ENCODE results near the gene S100A9.

S100A9 gene

GRCh38 chr1:153361480-153362109, 3.9 kb downstream of the S100A9 start:
- no peak for DNase-seq

- no peak for DNase-seq
Observed at GRCh38 chr1:153362187-153362775, 4.6 kb downstream of the S100A9 start.

- DNase-seq, result no peak
Observed at GRCh38 chr1:153363641-153364040, 6.0 kb downstream of the S100A9 start.

GRCh38 chr1:153364156-153364555, 6.5 kb downstream of the S100A9 start:
- no peak for DNase-seq

GRCh38 chr1:153364766-153365666, 7.4 kb downstream of the S100A9 start:
- DNase-seq, result no peak

DNA sequence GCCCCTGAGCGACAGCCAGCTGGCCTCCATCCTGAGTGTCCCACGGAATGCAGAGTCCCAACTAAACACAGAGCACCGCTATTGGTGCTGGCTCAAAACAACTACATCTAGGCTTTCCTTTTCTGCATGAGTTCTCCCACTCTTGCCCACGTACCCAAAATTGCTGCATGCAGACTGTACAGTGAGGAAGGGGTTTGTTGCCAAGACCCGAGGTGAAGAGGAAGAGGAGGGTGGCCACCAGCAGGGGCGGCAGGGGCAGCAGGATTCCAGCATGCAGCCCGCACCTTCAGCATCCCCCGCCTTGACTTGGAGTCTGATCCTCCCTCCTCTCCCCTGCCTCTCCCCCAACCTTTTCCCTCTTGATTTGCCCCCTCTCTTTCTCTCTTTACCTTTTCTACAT, 8.0 kb downstream of the S100A9 start:
- no peak for DNase-seq

DNA sequence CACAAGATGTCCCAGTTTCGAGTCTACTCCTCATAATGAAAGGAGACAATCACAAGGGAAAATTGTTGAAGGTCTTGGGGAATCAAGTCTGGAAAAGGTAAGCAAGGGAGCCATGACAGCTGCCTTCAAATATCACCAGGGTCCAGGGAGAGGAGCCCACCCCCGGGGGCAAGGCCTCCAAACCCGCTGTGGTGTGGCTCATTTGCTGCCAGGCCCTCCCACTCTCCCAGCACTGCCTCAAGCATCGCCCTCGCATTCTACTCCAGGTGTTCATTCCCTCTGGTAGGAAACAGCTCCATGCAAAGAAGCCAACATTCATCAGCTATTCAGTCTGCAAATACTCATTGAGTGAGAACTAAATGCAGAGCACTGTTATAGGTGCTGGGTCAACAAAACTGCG, 8.6 kb downstream of the S100A9 start:
- DNase-seq, result no peak

DNA sequence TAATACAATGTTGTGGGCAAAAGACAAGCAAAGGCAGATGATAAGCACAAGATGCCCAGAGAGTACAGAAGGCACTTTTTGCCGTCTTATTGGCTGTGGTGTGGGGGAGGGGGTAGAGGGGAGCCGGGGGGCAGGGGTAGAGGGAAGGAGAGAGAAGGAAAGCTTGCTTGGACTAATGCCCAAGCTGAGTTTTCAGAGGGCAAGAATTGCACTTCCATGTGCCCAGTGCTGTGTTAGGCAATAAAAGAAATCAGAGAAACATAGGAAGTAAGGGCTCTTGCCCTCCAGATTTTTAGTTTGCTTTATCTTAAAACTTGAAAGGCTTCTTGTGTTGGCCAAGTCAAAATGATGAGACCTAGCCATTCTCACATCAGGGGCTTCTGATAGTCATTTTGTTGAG, 9.4 kb downstream of the S100A9 start:
- DNase-seq, result no peak

DNA sequence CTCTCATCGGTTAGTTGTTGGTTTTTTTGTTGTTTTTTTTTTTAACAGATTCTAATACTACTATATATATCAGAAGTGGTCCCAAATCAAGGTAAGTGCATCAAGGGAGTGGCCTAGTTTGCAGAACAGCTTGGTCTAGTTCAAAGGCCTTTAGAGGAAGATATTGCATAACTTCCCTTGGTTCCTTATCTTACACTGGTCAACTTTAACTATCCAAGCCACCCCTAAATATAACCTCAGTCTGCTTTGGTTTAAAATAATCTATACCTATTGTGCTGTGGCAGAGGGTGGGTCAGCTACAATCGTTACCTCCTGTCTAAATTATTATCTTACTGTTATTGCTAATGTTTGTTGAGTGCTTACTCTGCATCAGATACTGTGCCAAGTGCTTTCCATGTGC, 10.8 kb downstream of the S100A9 start:
- DNase-seq, result no peak

DNA sequence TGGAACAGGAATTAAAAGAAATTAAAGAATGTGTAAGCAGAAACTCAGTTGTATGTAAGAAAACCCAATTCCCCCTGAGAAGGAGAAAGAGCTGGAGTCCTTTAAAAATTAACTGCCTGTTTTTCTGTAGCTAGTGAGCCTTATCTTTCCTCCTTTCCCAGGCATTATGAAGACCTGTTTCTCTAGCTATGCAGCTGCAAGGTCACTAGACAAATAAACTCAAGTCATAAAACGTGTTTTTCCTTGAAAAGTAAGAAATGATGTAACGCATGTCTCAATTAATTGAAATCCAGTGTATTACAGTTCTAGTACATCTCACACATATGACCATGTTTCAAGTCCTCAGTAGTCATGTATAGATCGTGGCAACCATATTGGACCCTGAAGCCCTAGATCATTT, 12.5 kb downstream of the S100A9 start:
- DNase-seq, result no peak

DNA sequence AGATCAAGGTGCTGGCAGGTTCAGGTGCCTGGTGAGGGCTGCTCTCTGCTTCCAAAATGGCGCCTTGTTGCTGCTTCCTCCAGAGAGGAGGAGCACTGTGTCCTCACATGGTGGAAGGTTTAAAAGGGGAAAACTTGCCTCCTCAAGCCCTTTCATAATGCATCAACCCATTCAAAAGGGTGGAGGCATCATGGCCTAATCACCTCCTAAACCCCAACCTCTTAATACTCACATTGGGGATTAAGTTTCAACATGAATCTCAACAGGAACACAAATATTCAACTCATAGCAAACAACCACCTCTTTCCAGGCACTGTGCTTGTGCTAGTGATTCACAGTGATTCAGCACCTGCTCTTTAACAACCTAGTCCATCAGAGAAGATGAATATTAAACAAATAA, 13.6 kb downstream of the S100A9 start:
- DNase-seq, result no peak

DNA sequence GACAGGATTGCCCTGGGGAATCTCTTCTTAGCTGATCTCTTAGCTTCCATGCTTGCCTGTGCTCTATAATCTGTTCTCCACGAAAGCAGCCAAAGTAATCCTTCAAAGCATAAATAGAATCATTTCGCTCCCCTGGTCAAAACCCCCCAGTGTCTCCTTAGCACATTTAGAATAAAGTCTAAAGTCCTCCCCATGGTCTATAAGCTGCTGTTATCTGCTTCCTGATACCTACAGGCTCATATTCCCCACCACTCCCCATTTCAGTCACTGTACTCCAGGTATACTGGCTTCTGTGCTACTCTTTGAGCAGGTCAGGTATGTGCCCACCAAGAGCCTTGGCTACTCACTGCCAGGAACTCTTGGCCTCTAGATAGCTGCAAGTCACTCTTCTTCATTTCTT, 14.9 kb downstream of the S100A9 start:
- DNase-seq, result no peak

GRCh38 chr1:153374071-153374470, 16.4 kb downstream of the S100A9 start:
- DNase-seq, result no peak

DNA sequence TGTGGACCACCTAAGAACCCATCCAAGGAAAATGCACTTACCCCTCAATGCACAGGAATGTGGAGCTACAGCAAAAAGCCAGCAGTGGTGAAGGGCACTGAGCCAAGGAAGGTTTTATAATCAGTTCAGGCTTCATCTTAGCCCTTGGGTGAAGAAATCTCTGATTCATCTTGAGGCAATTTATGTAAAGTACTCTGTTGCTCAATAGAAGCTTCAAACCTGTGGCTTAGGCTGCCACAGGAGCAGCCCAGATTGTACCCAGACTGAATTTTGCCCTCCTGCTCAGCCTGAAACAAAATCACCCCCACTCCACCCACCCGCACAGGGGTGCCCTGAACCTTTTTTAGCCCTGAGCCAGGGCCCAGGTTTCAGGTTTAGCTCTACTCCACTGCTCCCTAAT, 17.9 kb downstream of the S100A9 start, which contains the start of gene S100A12:
TSS of gene S100A12 (minus strand) at position 111 of the 400 bp plus-strand sequence. CDS start 1,029 bp downstream, outside the sequence.
- no peak for DNase-seq

- no peak for DNase-seq
Observed at GRCh38 chr1:153379591-153379990, 21.9 kb downstream of the S100A9 start.

- DNase-seq, result no peak
Observed at GRCh38 chr1:153380711-153381110, 23.1 kb downstream of the S100A9 start.

GRCh38 chr1:153384958-153385580, 27.4 kb downstream of the S100A9 start:
- no peak for DNase-seq

GRCh38 chr1:153386500-153386901, 28.8 kb downstream of the S100A9 start:
- no peak for DNase-seq

GRCh38 chr1:153387001-153387400, 29.3 kb downstream of the S100A9 start:
- DNase-seq, result no peak

- DNase-seq, result no peak
Observed at GRCh38 chr1:153387785-153388184, 30.1 kb downstream of the S100A9 start.

DNA sequence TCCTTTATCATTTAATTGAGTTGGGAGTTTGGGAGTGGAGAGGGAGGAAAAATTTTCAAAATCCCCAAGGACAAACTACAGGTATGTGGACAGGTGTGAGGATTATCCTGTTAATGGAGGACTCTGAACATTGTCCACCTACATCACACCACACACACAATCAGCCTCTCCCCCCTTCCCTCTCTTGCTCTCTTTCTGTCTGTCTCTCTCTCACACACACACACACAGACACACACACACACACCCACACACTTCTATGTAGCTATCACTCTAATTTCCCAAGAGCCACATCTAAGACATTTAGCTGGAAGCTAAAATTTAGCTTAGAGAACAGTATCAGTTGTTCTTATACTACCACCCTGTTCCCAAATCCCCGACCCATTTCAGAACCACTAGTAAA, 31.7 kb downstream of the S100A9 start:
- no peak for DNase-seq

- no peak for DNase-seq
Observed at GRCh38 chr1:153389973-153390879, 32.6 kb downstream of the S100A9 start.

Measured in NCI-H2227 treated with DMSO at 0.1 percent for 48 hours (cell line).